OCI-M2 (cell line): Measurements from ENCODE around the gene SYNE2.
"Not testable (repeated sequence)": the region's sequence is repeated elsewhere in the genome, so short reads cannot be mapped to it uniquely, and the experiment has no call there.

Experiments used
- DNase-seq: peaks from one replicate; lab custom pipeline; 2025; ENCODE audit not compliant: unreplicated experiment; lab: John Stamatoyannopoulos, UW

Gene SYNE2

GRCh38 chr14:63852817-63853731 is at the start of gene SYNE2:
SYNE2 (plus strand) TSS chr14:63853004; CDS start chr14:63909149, 56,145 bp downstream.
- DNase-seq, result no peak

GRCh38 chr14:63803221-63803791 is 49.5 kb upstream of the SYNE2 start:
- not testable (repeated sequence) for DNase-seq

- not testable (repeated sequence) for DNase-seq
Measured at GRCh38 chr14:63806064-63806463, 46.7 kb upstream of the SYNE2 start.

- DNase-seq, result not testable (repeated sequence)
Measured at GRCh38 chr14:63811692-63812091, 41.1 kb upstream of the SYNE2 start.

- DNase-seq, result no peak
Measured at GRCh38 chr14:63833728-63834127, 19.1 kb upstream of the SYNE2 start.

- DNase-seq, result no peak
Measured at GRCh38 chr14:63840981-63841380, 11.8 kb upstream of the SYNE2 start.

- no peak for DNase-seq
Measured at GRCh38 chr14:63843796-63844195, 9.0 kb upstream of the SYNE2 start.

GRCh38 chr14:63848890-63849289 is 3.9 kb upstream of the SYNE2 start:
- no peak for DNase-seq

- no peak for DNase-seq
Measured at GRCh38 chr14:63852271-63852816, 460 bp upstream of the SYNE2 start.

GRCh38 chr14:63853831-63854293 is 1.1 kb downstream of the SYNE2 start:
- DNase-seq, result no peak

- DNase-seq, result no peak
Measured at GRCh38 chr14:63854330-63854729, 1.5 kb downstream of the SYNE2 start.

- no peak for DNase-seq
Measured at GRCh38 chr14:63855281-63855680, 2.5 kb downstream of the SYNE2 start.

- DNase-seq, result no peak
Measured at GRCh38 chr14:63857466-63858030, 4.7 kb downstream of the SYNE2 start.

- no peak for DNase-seq
Measured at GRCh38 chr14:63860146-63860545, 7.3 kb downstream of the SYNE2 start.

- no peak for DNase-seq
Measured at GRCh38 chr14:63862163-63862562, 9.4 kb downstream of the SYNE2 start.

- DNase-seq, result no peak
Measured at GRCh38 chr14:63863004-63863403, 10.2 kb downstream of the SYNE2 start.

- not testable (repeated sequence) for DNase-seq
Measured at GRCh38 chr14:63864775-63865174, 12.0 kb downstream of the SYNE2 start.

GRCh38 chr14:63867933-63868921 is 15.4 kb downstream of the SYNE2 start:
- DNase-seq, result no peak

GRCh38 chr14:63869940-63870752 is 17.3 kb downstream of the SYNE2 start:
- DNase-seq, result not testable (repeated sequence)

GRCh38 chr14:63870753-63871037 is 17.9 kb downstream of the SYNE2 start:
- not testable (repeated sequence) for DNase-seq
